Measurements from ENCODE around the gene CSNK1G1.

The CSNK1G1 gene

GRCh38 chr15:64249883-64250575 is 105.9 kb downstream of the CSNK1G1 start:
- DNase-seq (ENCODE audit: low spot score): peak; percentile 16
- ChIA-PET POLR2A (ENCODE audit: low non-redundant PET) (no interaction called here), CTCF (no interaction called here)
- H3K27ac ChIP-seq: peak overlapping the region; percentile 60
- TF ChIP-seq CTCF (conservative IDR thresholded peaks at IDR 0.05; ENCODE audit: low read depth): no peak

- ChIA-PET POLR2A (ENCODE audit: low non-redundant PET) (no interaction called here), CTCF (no interaction called here)
- no peak overlapping the region for H3K27ac ChIP-seq
- DNase-seq (ENCODE audit: low spot score): peak; percentile 17
- TF ChIP-seq CTCF (conservative IDR thresholded peaks at IDR 0.05; ENCODE audit: low read depth): no peak
These were observed 106.6 kb downstream of the CSNK1G1 start for GRCh38 chr15:64249406-64249805.

GRCh38 chr15:64247906-64248541 is 107.9 kb downstream of the CSNK1G1 start:
- POLR2A ChIA-PET (ENCODE audit: low non-redundant PET): no interaction called here
- no peak for TF ChIP-seq CTCF (conservative IDR thresholded peaks at IDR 0.05; ENCODE audit: low read depth)
- peak overlapping the region; percentile 63 for H3K27ac ChIP-seq
- DNase-seq (ENCODE audit: low spot score): peak; percentile 87
- CTCF ChIA-PET: no interaction called here

- ChIA-PET CTCF (no interaction called here), POLR2A (ENCODE audit: low non-redundant PET) (no interaction called here)
- DNase-seq (ENCODE audit: low spot score): no peak
- H3K27ac ChIP-seq: no peak overlapping the region
- no peak for TF ChIP-seq CTCF (conservative IDR thresholded peaks at IDR 0.05; ENCODE audit: low read depth)
These were observed 108.5 kb downstream of the CSNK1G1 start for GRCh38 chr15:64247535-64247905.

GRCh38 chr15:64246364-64247189 is 109.4 kb downstream of the CSNK1G1 start:
- peak; percentile 83 for DNase-seq (ENCODE audit: low spot score)
- POLR2A ChIA-PET (ENCODE audit: low non-redundant PET): no interaction called here
- TF ChIP-seq CTCF (conservative IDR thresholded peaks at IDR 0.05; ENCODE audit: low read depth): no peak
- H3K27ac ChIP-seq: no peak overlapping the region
- CTCF ChIA-PET: interaction anchor here (0.6 kb wide), 1 partner anchor 52 kb away, joined by 4 read pairs; no protein-coding TSS in a partner anchor

GRCh38 chr15:64245405-64245804 is 110.6 kb downstream of the CSNK1G1 start:
- TF ChIP-seq CTCF (conservative IDR thresholded peaks at IDR 0.05; ENCODE audit: low read depth): no peak
- DNase-seq (ENCODE audit: low spot score): no peak
- H3K27ac ChIP-seq: no peak overlapping the region
- ChIA-PET CTCF (no interaction called here), POLR2A (ENCODE audit: low non-redundant PET) (no interaction called here)
